T-helper 17 cell (primary cell): ENCODE measurements around the gene TGFBR3. TPM values are rescaled to one million over a fixed set of nuclear protein-coding genes. Genes with fewer than 3 reads are reported as not detected.

Source experiments
- ATAC-seq: fragments of 150-1000 bp; cut with Tn5 transposase; 2 replicates; pipeline ENCODE4 v1.10.0; 2021; ENCODE audit warnings: mild to moderate bottlenecking, moderate library complexity
- DNase-seq, 3 donors: peaks; one replicate each; pipeline versions ENCODE4 v3.0.0 to v3.0.0-alpha.2; 2020 to 2021
- H3K9me3 ChIP-seq: one replicate; pipeline ENCODE4 v1.7.0; 2013; ENCODE audit warnings: low read length, mild to moderate bottlenecking; ENCODE audit not compliant: control insufficient read depth, poor library complexity, severe bottlenecking
- H3K27ac Mint-ChIP-seq: one replicate; pipeline ENCODE4 v1.8.0; 2022; ENCODE audit warnings: mild to moderate bottlenecking, moderate library complexity, mixed read lengths
- H3K27me3 Mint-ChIP-seq: one replicate; pipeline ENCODE4 v1.8.0; 2022; ENCODE audit warnings: mixed read lengths
- H3K36me3 Mint-ChIP-seq: one replicate; pipeline ENCODE4 v1.8.0; 2022; ENCODE audit warnings: low read depth, mixed read lengths
- H3K4me1 Mint-ChIP-seq: one replicate; pipeline ENCODE4 v1.8.0; 2022; ENCODE audit warnings: mild to moderate bottlenecking, mixed read lengths
- H3K4me3 Mint-ChIP-seq: one replicate; pipeline ENCODE4 v1.8.0; 2022; ENCODE audit warnings: mild to moderate bottlenecking, moderate library complexity, mixed read lengths
- total RNA-seq, 4 donors: library from RNA in 2 of 4; stranded (reverse) in 2 of 4; gene quantifications; one replicate each; pipeline ENCODE4 v1.2.3 and lab custom pipeline; 2022 to 2026

Gene TGFBR3
- total RNA-seq, 2 donors from 2014 or later, result 21.0 to 27.6 TPM

DNA sequence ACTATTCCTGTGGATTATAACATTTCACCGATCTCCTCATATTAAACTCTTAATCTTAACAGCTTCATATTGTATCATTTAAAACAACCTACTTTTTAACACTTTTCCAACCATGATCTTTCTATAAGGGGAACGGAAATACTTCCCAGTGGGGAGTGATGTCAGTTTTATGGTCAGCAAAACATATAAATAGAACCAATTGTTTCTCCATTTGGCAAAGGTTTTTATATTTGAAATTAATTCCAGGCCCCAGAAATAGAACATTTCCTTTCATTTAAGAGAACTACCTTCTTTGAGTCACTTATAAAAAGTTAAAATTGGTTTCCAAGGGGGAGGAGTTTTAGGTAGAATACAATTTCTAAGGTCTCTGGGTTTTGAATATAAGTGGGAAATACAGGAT, 189.6 kb downstream of the TGFBR3 start:
- no peak overlapping the region for H3K4me3 Mint-ChIP-seq
- no peak for DNase-seq

DNA sequence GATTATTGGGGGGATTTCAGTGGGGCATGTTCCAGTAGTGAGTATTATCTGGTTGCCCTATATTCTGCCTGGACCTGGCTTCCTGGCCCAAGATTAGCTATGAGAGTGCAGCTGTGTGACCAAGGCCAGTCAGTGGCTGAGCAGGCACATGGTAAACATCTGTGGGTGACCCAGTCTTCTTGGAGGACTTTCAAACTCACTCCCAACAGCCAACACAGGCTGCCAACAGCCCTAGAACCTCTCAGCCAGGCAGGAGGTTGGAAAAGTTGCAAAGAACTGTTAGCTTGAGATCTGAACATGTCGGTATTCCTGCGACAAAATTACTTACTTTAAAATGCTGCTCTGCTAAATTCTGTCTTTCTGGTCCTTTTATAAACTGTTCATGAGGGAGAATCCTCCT, 192.4 kb downstream of the TGFBR3 start:
- DNase-seq (no peak), ATAC-seq (no peak)
- no peaks in the 10 kb centered on the region for H3K9me3 ChIP-seq
- Mint-ChIP-seq H3K27ac (no peak overlapping the region), H3K27me3 (no peaks in the 10 kb centered on the region), H3K4me3 (no peak overlapping the region), H3K4me1 (peaks cover 20% of the 10 kb centered on the region), H3K36me3 (peaks cover 12% of the 10 kb centered on the region)

More for the DNA sequence above, 189.6 kb downstream of the TGFBR3 start:
- H3K36me3 Mint-ChIP-seq, result peaks cover 13% of the 10 kb centered on the region
- no peaks in the 10 kb centered on the region for H3K9me3 ChIP-seq
- H3K27ac Mint-ChIP-seq, result peak overlapping the region; percentile 85
- no peaks in the 10 kb centered on the region for H3K27me3 Mint-ChIP-seq
- peaks cover 26% of the 10 kb centered on the region for H3K4me1 Mint-ChIP-seq
- no peak for ATAC-seq

DNA sequence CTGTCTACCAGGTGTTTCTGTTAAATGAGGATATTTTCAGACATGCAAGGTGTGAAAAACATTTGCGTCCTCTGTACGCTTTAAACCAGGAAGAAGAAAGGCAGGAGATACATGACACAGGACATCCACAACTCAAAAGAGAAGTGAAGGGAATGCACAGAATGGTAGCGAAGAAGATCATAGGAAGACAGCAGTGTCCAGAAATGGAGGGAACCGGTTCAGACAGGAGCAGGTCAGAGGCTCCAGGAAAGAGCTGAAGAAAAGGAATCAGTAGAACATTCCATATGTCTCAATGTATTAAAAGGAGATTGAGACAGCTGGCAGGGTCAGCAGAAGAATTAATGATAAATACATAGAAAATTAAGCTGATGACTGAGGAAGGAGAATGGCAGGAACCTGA, 194.4 kb downstream of the TGFBR3 start:
- peaks cover 10% of the 10 kb centered on the region for H3K4me1 Mint-ChIP-seq
- H3K36me3 Mint-ChIP-seq, result peaks cover 14% of the 10 kb centered on the region
- H3K4me3 Mint-ChIP-seq, result no peak overlapping the region
- DNase-seq (no peak), ATAC-seq (no peak)
- no peaks in the 10 kb centered on the region for H3K9me3 ChIP-seq
- no peaks in the 10 kb centered on the region for H3K27me3 Mint-ChIP-seq
- no peak overlapping the region for H3K27ac Mint-ChIP-seq

DNA sequence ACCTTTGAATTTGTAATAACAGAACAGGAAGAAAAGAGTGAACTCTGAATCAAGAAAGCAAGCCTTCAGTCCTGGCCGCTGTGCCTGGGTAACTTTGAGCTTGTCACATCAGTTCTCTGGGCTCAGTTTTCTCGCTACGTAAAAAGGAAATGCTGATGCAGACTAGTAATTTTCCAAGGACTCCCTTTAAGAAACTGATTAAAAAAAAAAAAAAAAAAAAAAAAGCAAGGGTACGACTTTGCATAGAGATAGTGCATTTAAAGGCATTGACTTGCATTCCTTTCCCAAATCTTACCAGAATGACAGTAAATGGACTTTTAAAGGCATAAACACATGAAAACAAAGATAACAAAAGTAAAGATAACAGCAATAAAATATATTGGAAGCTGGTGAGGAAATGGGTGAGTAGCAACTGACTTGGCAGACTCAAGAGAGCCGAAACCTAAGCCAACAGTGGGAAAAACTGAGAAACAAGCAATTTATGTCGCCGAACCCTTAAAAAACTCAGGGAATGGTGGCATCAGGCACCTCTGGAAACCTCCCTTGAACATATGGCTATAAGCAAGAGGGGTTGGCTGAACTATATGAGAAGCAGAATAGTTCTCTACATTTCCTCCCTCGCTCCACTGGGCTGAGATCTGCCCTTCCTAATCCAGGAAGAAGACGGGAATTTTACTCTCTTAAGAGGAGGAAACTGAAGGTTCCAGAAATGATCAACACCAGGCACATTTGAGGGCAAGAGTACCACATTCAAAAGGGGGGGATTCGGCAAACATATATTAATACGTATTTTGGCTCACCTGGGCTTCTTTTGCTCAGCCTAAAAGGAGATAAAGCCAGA, 196.1 kb downstream of the TGFBR3 start:
- no peaks in the 10 kb centered on the region for H3K9me3 ChIP-seq
- H3K27ac Mint-ChIP-seq, result no peak overlapping the region
- H3K4me1 Mint-ChIP-seq, result peaks cover 10% of the 10 kb centered on the region
- no peaks in the 10 kb centered on the region for H3K27me3 Mint-ChIP-seq
- ATAC-seq (no peak), DNase-seq (no peak)
- H3K4me3 Mint-ChIP-seq, result no peak overlapping the region
- peaks cover 12% of the 10 kb centered on the region for H3K36me3 Mint-ChIP-seq

DNA sequence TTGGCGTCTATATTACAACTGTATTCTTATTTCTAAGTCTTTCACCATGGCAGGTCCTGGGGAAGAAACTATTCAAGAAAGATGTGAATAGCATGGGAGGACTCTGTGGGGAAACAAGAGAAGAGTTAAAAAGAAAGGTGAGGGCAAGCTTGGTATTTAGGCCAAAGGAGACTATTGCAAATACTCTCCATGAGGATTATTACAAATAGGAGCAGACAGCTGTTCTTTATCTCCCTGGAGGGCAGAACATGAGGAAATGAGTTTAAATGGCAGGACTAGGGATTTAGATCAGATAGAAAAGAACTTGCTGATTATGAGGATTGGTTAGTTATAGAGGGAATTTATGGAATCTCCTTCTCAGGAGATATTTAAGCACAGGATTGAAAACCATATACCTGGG, 198.5 kb downstream of the TGFBR3 start:
- Mint-ChIP-seq H3K27ac (no peak overlapping the region), H3K27me3 (no peaks in the 10 kb centered on the region), H3K4me1 (peaks cover 17% of the 10 kb centered on the region), H3K4me3 (no peak overlapping the region), H3K36me3 (peaks cover 12% of the 10 kb centered on the region)
- H3K9me3 ChIP-seq, result no peaks in the 10 kb centered on the region
- ATAC-seq, result no peak
- DNase-seq, result no peak

- Mint-ChIP-seq H3K36me3 (peaks cover 5% of the 10 kb centered on the region), H3K4me1 (peaks cover 13% of the 10 kb centered on the region), H3K27ac (peak overlapping the region; percentile 73), H3K27me3 (no peaks in the 10 kb centered on the region), H3K4me3 (no peak overlapping the region)
- ATAC-seq, result no peak
- H3K9me3 ChIP-seq, result no peaks in the 10 kb centered on the region
- no peak for DNase-seq
Observed at GRCh38 chr1:91685994-91686393, 200.0 kb downstream of the TGFBR3 start.

DNA sequence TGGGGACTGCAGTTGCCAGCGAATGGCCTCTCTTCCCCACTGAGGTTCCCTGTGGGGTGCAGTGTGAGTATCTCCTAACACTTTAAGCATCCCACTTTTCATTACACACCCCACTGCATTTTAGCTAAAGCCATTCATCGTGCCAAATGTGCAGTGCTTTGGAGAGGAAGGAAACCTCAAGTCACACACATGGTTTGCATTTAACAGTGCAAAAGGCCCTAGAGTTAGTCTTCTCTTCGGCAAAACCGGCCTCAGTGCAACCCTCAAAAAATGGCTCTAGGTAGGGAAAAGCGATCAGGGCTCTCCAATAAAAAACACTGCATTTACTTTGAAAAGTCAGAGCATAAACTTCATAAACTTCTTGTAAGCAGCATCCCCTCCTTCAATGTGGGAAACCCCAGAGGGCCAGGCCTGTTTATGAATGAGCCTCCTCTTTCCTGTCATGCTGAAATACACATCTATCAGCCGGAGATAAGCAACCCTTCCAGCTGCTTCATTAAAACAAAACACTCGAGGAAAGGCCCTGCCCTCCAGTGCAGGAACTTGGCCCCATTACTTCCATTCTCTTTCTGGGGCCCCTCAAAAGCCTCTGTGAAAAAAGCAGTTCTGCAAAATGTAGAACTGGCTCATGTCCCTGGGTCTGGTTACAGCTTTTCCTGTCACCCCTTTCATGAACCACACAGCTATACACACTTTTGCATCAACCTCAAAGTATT, 201.3 kb downstream of the TGFBR3 start:
- Mint-ChIP-seq H3K36me3 (peaks cover 5% of the 10 kb centered on the region), H3K4me1 (peaks cover 11% of the 10 kb centered on the region), H3K4me3 (peak overlapping the region; percentile 21), H3K27me3 (no peaks in the 10 kb centered on the region), H3K27ac (peak overlapping the region; percentile 73)
- ATAC-seq (peak; percentile 77), DNase-seq (no peak)
- H3K9me3 ChIP-seq, result no peaks in the 10 kb centered on the region

GRCh38 chr1:91683598-91683951, 202.4 kb downstream of the TGFBR3 start:
- DNase-seq (no peak), ATAC-seq (no peak)
- no peaks in the 10 kb centered on the region for H3K9me3 ChIP-seq
- no peak overlapping the region for H3K27ac Mint-ChIP-seq
- no peak overlapping the region for H3K4me3 Mint-ChIP-seq
- peaks cover 11% of the 10 kb centered on the region for H3K4me1 Mint-ChIP-seq
- H3K36me3 Mint-ChIP-seq, result peaks cover 5% of the 10 kb centered on the region
- H3K27me3 Mint-ChIP-seq, result no peaks in the 10 kb centered on the region

DNA sequence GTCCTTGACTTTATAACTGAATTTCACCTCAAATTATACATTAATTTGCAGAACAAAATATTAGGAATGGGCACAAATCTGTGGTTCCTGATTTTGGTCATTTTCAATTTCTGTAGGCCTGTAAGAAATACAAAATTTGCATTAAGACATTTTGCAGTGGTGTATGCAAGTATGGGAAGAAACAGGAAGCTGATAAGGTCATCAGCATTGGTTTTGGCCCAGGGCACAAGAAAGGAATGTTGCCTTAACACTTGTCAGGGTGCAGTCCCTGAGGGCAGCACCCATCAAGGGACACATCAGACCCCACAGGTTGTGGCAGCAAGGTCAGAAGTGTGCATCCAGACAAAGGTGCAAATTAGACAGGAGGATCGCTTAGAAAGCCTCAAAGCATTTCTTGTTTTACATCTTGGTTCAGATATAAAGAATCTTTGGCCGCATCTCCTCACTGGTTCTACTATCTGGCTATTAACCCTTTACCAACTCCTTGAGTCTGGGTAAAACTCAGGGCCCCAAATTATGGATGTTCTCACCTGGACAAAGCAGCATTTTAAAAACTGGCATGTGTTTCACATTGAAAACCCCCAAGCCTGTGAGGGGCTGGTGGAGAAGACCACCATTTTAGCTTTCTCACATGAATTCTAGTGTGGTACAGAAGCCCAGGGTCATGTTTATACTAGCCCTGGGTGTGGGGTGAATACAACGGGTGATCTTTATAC, 202.9 kb downstream of the TGFBR3 start:
- Mint-ChIP-seq H3K27me3 (no peaks in the 10 kb centered on the region), H3K36me3 (peaks cover 3% of the 10 kb centered on the region), H3K27ac (no peak overlapping the region), H3K4me3 (no peak overlapping the region), H3K4me1 (peaks cover 11% of the 10 kb centered on the region)
- no peak for ATAC-seq
- no peak for DNase-seq
- H3K9me3 ChIP-seq, result no peaks in the 10 kb centered on the region

DNA sequence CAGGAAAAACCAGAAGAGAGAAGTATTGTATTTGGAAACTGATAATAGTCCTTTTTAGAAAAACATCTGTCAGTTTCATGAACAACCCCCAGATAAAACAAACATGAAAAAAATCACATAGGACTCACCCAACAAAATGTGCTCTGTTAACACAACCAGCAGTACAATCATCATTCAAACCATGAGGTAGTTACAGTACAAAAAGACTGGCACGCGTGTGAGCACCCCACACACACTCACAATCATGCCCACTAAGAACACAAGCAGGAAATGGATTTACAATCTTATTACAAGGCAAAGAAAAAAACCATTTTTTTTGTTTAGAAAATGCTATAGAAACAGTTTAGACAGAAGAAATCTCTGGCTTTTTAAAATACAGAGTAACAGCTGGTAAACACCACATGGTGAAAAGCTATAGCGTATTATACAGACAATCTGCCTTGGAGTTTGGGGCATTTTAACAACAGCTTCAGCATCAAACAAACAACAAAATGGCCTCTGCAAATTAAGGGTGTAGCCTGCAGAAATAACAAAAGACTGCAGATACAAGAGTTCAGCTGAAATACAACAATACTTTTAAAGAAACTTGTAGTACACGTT, 205.3 kb downstream of the TGFBR3 start:
- ATAC-seq (no peak), DNase-seq (no peak)
- Mint-ChIP-seq H3K27me3 (no peaks in the 10 kb centered on the region), H3K36me3 (peaks cover 3% of the 10 kb centered on the region), H3K27ac (no peak overlapping the region), H3K4me1 (peaks cover 12% of the 10 kb centered on the region), H3K4me3 (no peak overlapping the region)
- H3K9me3 ChIP-seq, result no peaks in the 10 kb centered on the region

- Mint-ChIP-seq H3K4me3 (no peak overlapping the region), H3K36me3 (peaks cover 3% of the 10 kb centered on the region), H3K27ac (no peak overlapping the region), H3K4me1 (peaks cover 5% of the 10 kb centered on the region), H3K27me3 (no peaks in the 10 kb centered on the region)
- DNase-seq, result no peak
- no peak for ATAC-seq
- no peaks in the 10 kb centered on the region for H3K9me3 ChIP-seq
Observed at GRCh38 chr1:91679446-91679845, 206.5 kb downstream of the TGFBR3 start.

DNA sequence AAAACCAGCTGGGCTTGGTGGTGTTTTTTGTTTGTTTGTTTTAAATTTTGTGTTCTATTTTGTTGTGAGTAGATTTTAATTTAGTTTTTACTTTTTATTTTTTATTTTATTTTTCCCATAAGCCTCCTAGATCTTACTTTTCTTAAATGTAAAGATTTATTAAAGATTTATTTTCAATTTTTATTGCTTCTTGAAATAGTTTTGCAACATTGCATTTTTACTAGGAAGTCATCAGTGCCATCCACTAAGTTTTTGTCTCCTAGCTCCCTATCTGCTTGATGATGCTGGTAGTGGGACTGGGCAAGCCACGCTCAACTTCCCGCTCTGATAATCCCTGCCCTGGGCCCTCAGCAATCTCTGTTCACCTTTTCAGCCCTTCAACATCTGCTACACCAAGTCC, 209.9 kb downstream of the TGFBR3 start:
- no peak overlapping the region for H3K4me3 Mint-ChIP-seq
- DNase-seq, result no peak
- H3K4me1 Mint-ChIP-seq, result peaks cover 11% of the 10 kb centered on the region
- no peak for ATAC-seq
- H3K27me3 Mint-ChIP-seq, result no peaks in the 10 kb centered on the region
- no peak overlapping the region for H3K27ac Mint-ChIP-seq
- H3K9me3 ChIP-seq, result no peaks in the 10 kb centered on the region
- peaks cover 3% of the 10 kb centered on the region for H3K36me3 Mint-ChIP-seq

DNA sequence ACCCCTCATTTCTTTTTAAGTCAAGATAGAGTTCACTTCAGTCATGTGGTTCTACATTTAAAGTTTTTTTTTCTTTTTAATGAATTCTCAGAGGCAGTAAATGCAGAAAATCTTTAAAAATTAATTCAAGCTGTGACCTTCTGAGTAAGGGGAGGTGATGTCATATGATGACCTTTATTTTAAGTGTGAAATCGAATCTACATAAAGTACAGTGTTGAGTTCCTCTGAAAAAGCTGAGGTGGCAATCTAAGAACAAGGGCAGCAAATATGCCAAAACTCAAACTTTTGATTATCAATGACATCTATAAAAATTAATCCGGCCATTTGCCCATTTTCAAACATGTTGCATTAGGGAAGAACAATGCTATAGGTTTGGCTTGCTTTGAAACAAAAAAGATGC, 211.8 kb downstream of the TGFBR3 start:
- H3K9me3 ChIP-seq, result no peaks in the 10 kb centered on the region
- H3K27ac Mint-ChIP-seq, result no peak overlapping the region
- no peaks in the 10 kb centered on the region for H3K36me3 Mint-ChIP-seq
- DNase-seq (no peak), ATAC-seq (no peak)
- peaks cover 15% of the 10 kb centered on the region for H3K4me1 Mint-ChIP-seq
- no peak overlapping the region for H3K4me3 Mint-ChIP-seq
- no peaks in the 10 kb centered on the region for H3K27me3 Mint-ChIP-seq
